Chondrocyte (in vitro differentiated cells): Measurements from ENCODE around the gene BNC2. TPM values are rescaled to one million over a fixed set of nuclear protein-coding genes. Genes with fewer than 3 reads are reported as not detected.
A peak's percentile ranks its signal among the peaks of the same experiment; 100 is the strongest.

ENCODE experiments used
- DNase-seq: peaks from one replicate; pipeline ENCODE4 v3.0.0; 2021; ENCODE audit warnings: mixed read lengths, low spot score
- H3K27ac Mint-ChIP-seq: one replicate; pipeline ENCODE4 v1.8.0; 2021; ENCODE audit warnings: mild to moderate bottlenecking, moderate library complexity, mixed read lengths; ENCODE audit not compliant: unreplicated experiment
- H3K27me3 Mint-ChIP-seq: 2 replicates; pipeline ENCODE4 v1.8.0; 2021; ENCODE audit warnings: low read depth, mixed read lengths
- H3K36me3 Mint-ChIP-seq: 2 replicates; pipeline ENCODE4 v1.8.0; 2021; ENCODE audit warnings: low read depth, mixed read lengths
- H3K4me1 Mint-ChIP-seq: 2 replicates; pipeline ENCODE4 v1.8.0; 2021; ENCODE audit warnings: low read depth, mild to moderate bottlenecking, mixed read lengths
- H3K4me3 Mint-ChIP-seq: one replicate; pipeline ENCODE4 v1.8.0; 2021; ENCODE audit warnings: mild to moderate bottlenecking, moderate library complexity, mixed read lengths; ENCODE audit not compliant: unreplicated experiment
- H3K9me3 Mint-ChIP-seq: 2 replicates; pipeline ENCODE4 v1.8.0; 2021; ENCODE audit warnings: low read depth, mixed read lengths
- CTCF ChIP-seq: fragments of 200-600 bp; sonication (generic); IDR thresholded peaks from 2 replicates; pipeline ENCODE4 v1.5.0; 2021; ENCODE audit warnings: antibody characterized with exemption, mild to moderate bottlenecking, moderate library complexity
- total RNA-seq: library from RNA; stranded (reverse); gene quantifications from 3 replicates; pipeline ENCODE4 v1.2.1, GENCODE V29; 2021

The BNC2 gene
- total RNA-seq, 1 donor from 2014 or later: 17.8 TPM

GRCh38 chr9:16728137-16728508 lies 142.3 kb downstream of the BNC2 start:
- no peaks in the 10 kb centered on the region for H3K9me3 Mint-ChIP-seq
- peak overlapping the region; percentile 93 for H3K4me3 Mint-ChIP-seq
- no peak for TF ChIP-seq CTCF
- no peak for DNase-seq
- no peaks in the 10 kb centered on the region for H3K36me3 Mint-ChIP-seq
- H3K27ac Mint-ChIP-seq: peak overlapping the region; percentile 95
- no peaks in the 10 kb centered on the region for H3K27me3 Mint-ChIP-seq
- peaks cover 45% of the 10 kb centered on the region for H3K4me1 Mint-ChIP-seq

- no peak for DNase-seq
- peak overlapping the region; percentile 95 for H3K27ac Mint-ChIP-seq
- H3K9me3 Mint-ChIP-seq: no peaks in the 10 kb centered on the region
- H3K4me3 Mint-ChIP-seq: peak overlapping the region; percentile 93
- H3K4me1 Mint-ChIP-seq: peaks cover 45% of the 10 kb centered on the region
- H3K36me3 Mint-ChIP-seq: no peaks in the 10 kb centered on the region
- H3K27me3 Mint-ChIP-seq: no peaks in the 10 kb centered on the region
- no peak for TF ChIP-seq CTCF
Measured at GRCh38 chr9:16727452-16728136, 142.9 kb downstream of the BNC2 start.

DNA sequence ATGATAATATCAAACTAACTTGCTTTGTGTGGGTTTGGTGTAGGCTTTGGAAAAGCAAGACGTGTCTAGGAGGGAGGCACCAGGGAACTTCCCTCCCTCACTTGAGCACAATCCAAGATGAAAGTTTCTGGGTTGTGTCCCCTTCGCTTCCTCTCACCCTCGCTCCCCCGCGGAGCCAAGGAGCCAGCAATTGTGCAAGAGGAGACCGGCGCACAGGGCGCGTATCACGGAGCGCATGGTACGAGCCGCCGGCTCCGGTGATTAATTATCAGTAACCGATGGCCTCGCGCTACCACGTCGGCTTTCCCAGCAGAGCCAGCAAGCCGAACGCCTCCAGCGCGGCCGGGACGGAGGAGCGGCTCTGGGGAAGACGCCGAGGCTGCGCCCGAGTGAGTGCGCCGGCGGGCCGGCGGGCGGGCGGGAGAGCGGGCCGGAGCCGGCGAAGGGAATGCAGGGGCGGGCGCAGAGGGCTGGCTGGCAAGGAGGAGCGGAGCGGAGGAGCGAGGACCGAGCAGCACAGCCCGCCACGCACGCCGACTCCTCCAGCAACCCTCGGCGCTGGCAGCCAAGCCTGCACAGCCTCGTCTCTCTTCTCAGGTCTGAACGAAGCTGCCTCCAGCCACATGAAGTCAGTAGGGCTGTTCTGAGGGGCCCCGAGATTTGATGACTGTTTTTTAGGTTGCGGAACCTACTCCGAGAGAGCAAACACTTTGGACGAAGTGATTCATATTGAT lies 143.6 kb downstream of the BNC2 start:
- Mint-ChIP-seq H3K4me1 (peaks cover 45% of the 10 kb centered on the region), H3K4me3 (peak overlapping the region; percentile 93), H3K36me3 (no peaks in the 10 kb centered on the region), H3K9me3 (no peaks in the 10 kb centered on the region), H3K27me3 (no peaks in the 10 kb centered on the region), H3K27ac (peak overlapping the region; percentile 95)
- peak; percentile 93 for DNase-seq
- no peak for TF ChIP-seq CTCF

DNA sequence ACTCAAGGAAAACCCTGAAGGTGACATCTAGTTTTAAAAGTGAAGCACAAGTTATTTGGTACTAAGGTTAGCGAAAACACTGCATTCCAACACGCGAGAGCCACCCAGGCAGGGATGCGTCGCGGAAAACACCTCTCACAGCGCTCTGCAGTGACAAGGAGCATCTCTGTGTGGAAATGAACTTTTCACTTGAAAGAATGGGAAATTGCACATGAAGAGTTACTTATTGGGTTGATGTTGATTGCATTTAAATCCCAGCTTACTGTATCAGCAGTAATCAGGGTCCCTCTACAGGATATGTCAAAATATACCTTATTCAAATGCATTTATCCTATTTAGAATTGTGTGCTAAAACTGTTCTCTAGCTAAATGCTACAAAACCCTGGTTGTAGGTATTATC lies 144.4 kb downstream of the BNC2 start:
- TF ChIP-seq CTCF: peak; percentile 81
- no peak for DNase-seq
- H3K9me3 Mint-ChIP-seq: no peaks in the 10 kb centered on the region
- no peaks in the 10 kb centered on the region for H3K36me3 Mint-ChIP-seq
- H3K27me3 Mint-ChIP-seq: no peaks in the 10 kb centered on the region
- H3K27ac Mint-ChIP-seq: peak overlapping the region; percentile 95
- H3K4me1 Mint-ChIP-seq: peaks cover 54% of the 10 kb centered on the region
- peak overlapping the region; percentile 44 for H3K4me3 Mint-ChIP-seq

DNA sequence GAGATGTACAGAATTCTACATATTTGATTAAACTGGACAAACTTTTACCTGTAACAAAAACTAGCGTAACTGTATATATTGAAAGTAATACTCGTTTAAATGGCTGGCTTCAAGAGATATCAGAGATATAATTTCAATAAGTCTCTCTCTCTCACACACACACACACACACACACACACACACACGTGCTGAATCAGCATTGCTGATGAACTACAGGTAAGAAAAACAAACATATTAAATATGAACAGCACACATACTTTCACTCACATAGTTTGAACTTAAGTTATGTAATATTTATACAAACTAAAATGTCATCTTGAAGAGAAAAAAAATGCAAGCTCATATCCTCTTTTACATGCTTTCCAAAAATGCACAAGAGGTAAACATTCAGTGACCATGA lies 145.4 kb downstream of the BNC2 start:
- Mint-ChIP-seq H3K27ac (no peak overlapping the region), H3K4me3 (no peak overlapping the region), H3K36me3 (no peaks in the 10 kb centered on the region), H3K9me3 (no peaks in the 10 kb centered on the region), H3K4me1 (peaks cover 63% of the 10 kb centered on the region), H3K27me3 (no peaks in the 10 kb centered on the region)
- TF ChIP-seq CTCF: no peak
- DNase-seq: no peak
